Colonic mucosa (tissue), 4 donors: Measurements from ENCODE around the gene CD164. TPM values are rescaled to one million over a fixed set of nuclear protein-coding genes. Genes with fewer than 3 reads are reported as not detected.
A peak's percentile ranks its signal among the peaks of the same experiment; 100 is the strongest.

ENCODE experiments used
- DNase-seq: peaks from one replicate; pipeline ENCODE4 v3.0.0-alpha.2; 2020
- H3K27ac ChIP-seq: fragments of 200-600 bp; one replicate; pipeline ENCODE4 v1.8.0; 2021
- H3K27me3 ChIP-seq: fragments of 200-600 bp; one replicate; pipeline ENCODE4 v1.8.0; 2021
- H3K36me3 ChIP-seq: fragments of 200-600 bp; one replicate; pipeline ENCODE4 v1.8.0; 2021
- H3K4me1 ChIP-seq: fragments of 200-600 bp; one replicate; pipeline ENCODE4 v1.8.0; 2021; ENCODE audit warnings: mild to moderate bottlenecking
- H3K4me3 ChIP-seq: fragments of 200-600 bp; one replicate; pipeline ENCODE4 v1.8.0; 2021
- H3K9ac ChIP-seq, 2 donors: one replicate each; pipeline ENCODE4 v1.7.0; 2013; ENCODE audit warnings: control low read depth in 2 of 2, low read depth in 2 of 2, low read length in 2 of 2
- H3K9me3 ChIP-seq: fragments of 200-600 bp; one replicate; pipeline ENCODE4 v1.8.0; 2021
- CTCF ChIP-seq: fragments of 200-600 bp; IDR thresholded peaks from one replicate; pipeline ENCODE4 v1.8.0; 2022; ENCODE audit warnings: antibody characterized with exemption, mild to moderate bottlenecking
- intact Hi-C: fragments of 100-400 bp; cut with DNase I; formaldehyde crosslinking; loops from one replicate; pipeline ENCODE4 v1.14.1; 2022
- total RNA-seq, 2 donors: library from RNA; stranded (reverse); fragmentation: NEBNext Ultra II Directional in 1 of 2; extraction: Animal tissue kit (Norgen Biotek cat#: 25700) in 1 of 2; gene quantifications; one replicate each; pipeline ENCODE4 v1.2.1, GENCODE V29; 2021
- donor health status: healthy.
- donor health status: DM: no; HTN: no; CAD: no.
- donor health status: DM: no; HTN: no; CAD: no.

The CD164 gene
- total RNA-seq, 2 donors from 2014 or later: 420 to 621 TPM

- peak; percentile 32 for TF ChIP-seq CTCF
- Histone ChIP-seq H3K4me1 (peaks cover 5% of the 10 kb centered on the region), H3K4me3 (peak overlapping the region; percentile 81), H3K9me3 (no peaks in the 10 kb centered on the region), H3K27ac (peak overlapping the region; percentile 100), H3K9ac (peak overlapping the region; percentile 33 to 95), H3K27me3 (no peaks in the 10 kb centered on the region), H3K36me3 (no peaks in the 10 kb centered on the region)
- no peak for DNase-seq
- intact Hi-C loops: loop anchor here (5.0 to 10.0 kb wide), 2 partner anchors 196 to 289 kb away; partner anchors contain the start of genes CEP57L1 and SESN1
Observed at GRCh38 chr6:109383438-109383940, 1.2 kb upstream of the CD164 start.

GRCh38 chr6:109382576-109383437 is 540 bp upstream of the CD164 start:
- intact Hi-C loops: loop anchor here (5.0 to 10.0 kb wide), 2 partner anchors 196 to 288 kb away; partner anchors contain the start of genes CEP57L1 and SESN1
- Histone ChIP-seq H3K27me3 (no peaks in the 10 kb centered on the region), H3K4me1 (peaks cover 5% of the 10 kb centered on the region), H3K4me3 (peak overlapping the region; percentile 81), H3K36me3 (peaks cover 4% of the 10 kb centered on the region), H3K9me3 (no peaks in the 10 kb centered on the region), H3K27ac (peak overlapping the region; percentile 100), H3K9ac (peak overlapping the region; percentile 95 to 99)
- no peak for TF ChIP-seq CTCF
- DNase-seq: peak; percentile 94

GRCh38 chr6:109381061-109381746 is 1.1 kb downstream of the CD164 start:
- no peak for TF ChIP-seq CTCF
- Histone ChIP-seq H3K4me1 (peaks cover 5% of the 10 kb centered on the region), H3K9me3 (no peaks in the 10 kb centered on the region), H3K36me3 (peaks cover 7% of the 10 kb centered on the region), H3K4me3 (peak overlapping the region; percentile 81), H3K9ac (peak overlapping the region; percentile 95 to 99), H3K27me3 (no peaks in the 10 kb centered on the region), H3K27ac (peak overlapping the region; percentile 100)
- intact Hi-C loops: loop anchor here (5.0 to 10.0 kb wide), 2 partner anchors 194 to 286 kb away; partner anchors contain the start of genes CEP57L1 and SESN1
- DNase-seq: no peak

- TF ChIP-seq CTCF: no peak
- intact Hi-C loops: loop anchor here (5.0 to 10.0 kb wide), 2 partner anchors 192 to 285 kb away; partner anchors contain the start of genes CEP57L1 and SESN1
- Histone ChIP-seq H3K27ac (no peak overlapping the region), H3K9me3 (no peaks in the 10 kb centered on the region), H3K27me3 (no peaks in the 10 kb centered on the region), H3K4me3 (peak overlapping the region; percentile 81), H3K9ac (peak overlapping the region; percentile 45 to 95), H3K4me1 (peaks cover 5% of the 10 kb centered on the region), H3K36me3 (peaks cover 14% of the 10 kb centered on the region)
- DNase-seq: no peak
Observed at GRCh38 chr6:109379711-109380110, 2.6 kb downstream of the CD164 start.

- Histone ChIP-seq H3K9ac (no peak overlapping the region), H3K4me1 (peaks cover 5% of the 10 kb centered on the region), H3K4me3 (no peak overlapping the region), H3K27me3 (no peaks in the 10 kb centered on the region), H3K27ac (no peak overlapping the region), H3K9me3 (no peaks in the 10 kb centered on the region), H3K36me3 (peaks cover 22% of the 10 kb centered on the region)
- intact Hi-C loops: no loop called here
- no peak for DNase-seq
- no peak for TF ChIP-seq CTCF
Observed at GRCh38 chr6:109377717-109378116, 4.5 kb downstream of the CD164 start.
